NOMO-1 treated with DMSO at 0.1 percent for 48 hours (cell line): ENCODE measurements around the gene TSPYL1.
A peak's percentile ranks its signal among the peaks of the same experiment; 100 is the strongest.
"Not testable (repeated sequence)": the region's sequence is repeated elsewhere in the genome, so short reads cannot be mapped to it uniquely, and the experiment has no call there.

ENCODE experiments used
- DNase-seq: peaks from one replicate; lab custom pipeline; 2025; ENCODE audit not compliant: unreplicated experiment; lab: John Stamatoyannopoulos, UW

TSPYL1 gene

GRCh38 chr6:116298273-116298672, 18.5 kb upstream of the TSPYL1 start:
- no peak for DNase-seq

- no peak for DNase-seq
Measured at GRCh38 chr6:116292553-116292952, 12.8 kb upstream of the TSPYL1 start.

GRCh38 chr6:116291701-116292396, 12.1 kb upstream of the TSPYL1 start:
- DNase-seq, result no peak

GRCh38 chr6:116290799-116291198, 11.1 kb upstream of the TSPYL1 start:
- no peak for DNase-seq

GRCh38 chr6:116289876-116290275, 10.1 kb upstream of the TSPYL1 start:
- no peak for DNase-seq

GRCh38 chr6:116287689-116288282, 8.1 kb upstream of the TSPYL1 start:
- DNase-seq, result peak; percentile 50

GRCh38 chr6:116286773-116287358, 7.1 kb upstream of the TSPYL1 start:
- no peak for DNase-seq

- not testable (repeated sequence) for DNase-seq
Measured at GRCh38 chr6:116284984-116285383, 5.3 kb upstream of the TSPYL1 start.

GRCh38 chr6:116283191-116283590, 3.5 kb upstream of the TSPYL1 start:
- no peak for DNase-seq

GRCh38 chr6:116282698-116283097, 3.0 kb upstream of the TSPYL1 start:
- DNase-seq, result no peak

- DNase-seq, result no peak
Measured at GRCh38 chr6:116280933-116281316, 1.2 kb upstream of the TSPYL1 start.

- DNase-seq, result peak; percentile 18
Measured at GRCh38 chr6:116280161-116280932, 617 bp upstream of the TSPYL1 start.

GRCh38 chr6:116278854-116279231, 887 bp downstream of the TSPYL1 start:
- DNase-seq, result no peak

GRCh38 chr6:116278481-116278829, 1.3 kb downstream of the TSPYL1 start:
- no peak for DNase-seq

- no peak for DNase-seq
Measured at GRCh38 chr6:116277124-116277523, 2.6 kb downstream of the TSPYL1 start.

GRCh38 chr6:116271149-116271708, 8.5 kb downstream of the TSPYL1 start:
- no peak for DNase-seq

- peak; percentile 78 for DNase-seq
Measured at GRCh38 chr6:116268589-116269293, 11.0 kb downstream of the TSPYL1 start.

- DNase-seq, result no peak
Measured at GRCh38 chr6:116267836-116268588, 11.7 kb downstream of the TSPYL1 start.

- no peak for DNase-seq
Measured at GRCh38 chr6:116266803-116267202, 12.9 kb downstream of the TSPYL1 start.
